Fibroblast of pulmonary artery (primary cell): ENCODE data around the gene CNTFR.

Experiments used
- DNase-seq: peaks from one replicate; pipeline ENCODE4 v3.0.0-alpha.2; 2010; ENCODE audit warnings: low read depth
- H3K4me3 ChIP-seq: replicated peaks from 2 replicates; pipeline ENCODE4 v1.5.1; 2011; ENCODE audit warnings: low read depth, mild to moderate bottlenecking, control low read depth, low read length, moderate library complexity
- CTCF ChIP-seq: IDR thresholded peaks from 2 replicates; pipeline ENCODE4 v1.5.1; 2011; ENCODE audit warnings: mild to moderate bottlenecking, control low read depth, low read length, inconsistent platforms; ENCODE audit errors: missing control alignments

Gene CNTFR

GRCh38 chr9:34547960-34548611, 41.4 kb downstream of the CNTFR start:
- no peak overlapping the region for H3K4me3 ChIP-seq
- DNase-seq = peak; percentile 66
- TF ChIP-seq CTCF = peak; percentile 89

- TF ChIP-seq CTCF = peak; percentile 80
- DNase-seq = peak; percentile 86
- H3K4me3 ChIP-seq = no peak overlapping the region
Observed at GRCh38 chr9:34546834-34547827, 42.4 kb downstream of the CNTFR start.

- no peak overlapping the region for H3K4me3 ChIP-seq
- DNase-seq = no peak
- no peak for TF ChIP-seq CTCF
Observed at GRCh38 chr9:34546102-34546833, 43.3 kb downstream of the CNTFR start.

- H3K4me3 ChIP-seq = no peak overlapping the region
- TF ChIP-seq CTCF = no peak
- DNase-seq = no peak
Observed at GRCh38 chr9:34545497-34545896, 44.0 kb downstream of the CNTFR start.

- DNase-seq = no peak
- no peak for TF ChIP-seq CTCF
- H3K4me3 ChIP-seq = no peak overlapping the region
Observed at GRCh38 chr9:34544035-34544434, 45.5 kb downstream of the CNTFR start.

GRCh38 chr9:34541540-34541939, 48.0 kb downstream of the CNTFR start:
- TF ChIP-seq CTCF = no peak
- no peak overlapping the region for H3K4me3 ChIP-seq
- DNase-seq = no peak
